IMR-90 (cell line): ENCODE results near the gene AHI1. TPM values are rescaled to one million over a fixed set of nuclear protein-coding genes. Genes with fewer than 3 reads are reported as not detected.

Experiments
- ATAC-seq: fragments of 200-7000 bp; cut with Tn5 transposase; 2 replicates; pipeline ENCODE4 v1.9.1; 2020; ENCODE audit warnings: low read depth, mild to moderate bottlenecking, moderate library complexity
- BruUV-seq: library from RNA; stranded (reverse); fragments of 400-500 nt; replicated peaks from 2 replicates; lab custom pipeline; 2021; lab: Mats Ljungman, UMichigan
- CTCF ChIA-PET: fragments of 300-600 bp; formaldehyde crosslinking; extraction: SDS; loops from one replicate; lab custom pipeline; 2021; ENCODE audit warnings: antibody characterized with exemption; lab: Yijun Ruan, JAX
- POLR2A ChIA-PET: fragments of 300-600 bp; sonication (Branson Sonifier 250); formaldehyde crosslinking; loops from one replicate; lab custom pipeline; 2022; ENCODE audit warnings: antibody characterized with exemption; ENCODE audit not compliant: unreplicated experiment; lab: Charles Lee
- DNase-seq: peaks from one replicate; pipeline ENCODE4 v3.0.0; 2013
- H2AFZ ChIP-seq: replicated peaks from 2 replicates; pipeline ENCODE3; 2013; ENCODE audit warnings: low read length, mild to moderate bottlenecking; ENCODE audit not compliant: poor library complexity
- H2AK5ac ChIP-seq: 2 replicates; pipeline ENCODE4 v1.6.1; 2013; ENCODE audit warnings: low read depth, low read length, inconsistent platforms
- H2AK9ac ChIP-seq: replicated peaks from 2 replicates; pipeline ENCODE3; 2013; ENCODE audit warnings: mild to moderate bottlenecking, low read depth, low read length, moderate library complexity; ENCODE audit not compliant: poor library complexity
- H2BK120ac ChIP-seq: 2 replicates; pipeline ENCODE4 v1.6.1; 2013; ENCODE audit warnings: low read depth, low read length, inconsistent platforms
- H2BK15ac ChIP-seq: 3 replicates; pipeline ENCODE4 v1.6.1; 2013; ENCODE audit warnings: low read depth, low read length, inconsistent platforms
- H2BK20ac ChIP-seq: 2 replicates; pipeline ENCODE4 v1.6.1; 2013; ENCODE audit warnings: low read depth, mild to moderate bottlenecking, inconsistent platforms, low read length, moderate library complexity
- H2BK5ac ChIP-seq: 2 replicates; pipeline ENCODE4 v1.6.1; 2013; ENCODE audit warnings: mild to moderate bottlenecking, low read depth, low read length, inconsistent platforms; ENCODE audit not compliant: poor library complexity, severe bottlenecking
- H3K14ac ChIP-seq: replicated peaks from 2 replicates; pipeline ENCODE4 v1.6.1; 2013; ENCODE audit warnings: low read depth, low read length, inconsistent platforms
- H3K18ac ChIP-seq: 2 replicates; pipeline ENCODE4 v1.6.1; 2013; ENCODE audit warnings: low read depth, low read length, control low read depth
- H3K23ac ChIP-seq: 2 replicates; pipeline ENCODE4 v1.6.1; 2013; ENCODE audit warnings: low read depth, low read length, inconsistent platforms
- H3K27ac ChIP-seq: 2 replicates; pipeline ENCODE4 v1.5.1; 2013; ENCODE audit warnings: mild to moderate bottlenecking, control low read depth, low read length; ENCODE audit not compliant: insufficient read depth
- H3K27me3 ChIP-seq: 2 replicates; pipeline ENCODE4 v1.6.1; 2013; ENCODE audit warnings: low read length; ENCODE audit not compliant: control insufficient read depth, insufficient read depth
- H3K36me3 ChIP-seq: 2 replicates; pipeline ENCODE4 v1.6.1; 2013; ENCODE audit warnings: low read length, mixed read lengths; ENCODE audit not compliant: control insufficient read depth, insufficient read depth
- H3K4ac ChIP-seq: 2 replicates; pipeline ENCODE4 v1.6.1; 2013; ENCODE audit warnings: low read depth, low read length, inconsistent platforms
- H3K4me1 ChIP-seq: 2 replicates; pipeline ENCODE4 v1.6.1; 2013; ENCODE audit warnings: low read length, mixed read lengths; ENCODE audit not compliant: control insufficient read depth, insufficient read depth
- H3K4me2 ChIP-seq: 2 replicates; pipeline ENCODE4 v1.6.1; 2013; ENCODE audit warnings: low read depth, mild to moderate bottlenecking, control low read depth, low read length, moderate library complexity
- H3K4me3 ChIP-seq: 2 replicates; pipeline ENCODE4 v1.5.1; 2013; ENCODE audit warnings: low read depth, mild to moderate bottlenecking, control low read depth, low read length, moderate library complexity; ENCODE audit not compliant: insufficient read depth
- H3K56ac ChIP-seq: 2 replicates; pipeline ENCODE4 v1.6.1; 2013; ENCODE audit warnings: low read length, inconsistent platforms; ENCODE audit not compliant: insufficient read depth; ENCODE audit errors: extremely low read depth
- H3K79me1 ChIP-seq, 2 experiments: 2 replicates each; pipeline ENCODE4 v1.6.1; 2013; ENCODE audit warnings: low read length in 2 of 2, inconsistent platforms in 1 of 2, low read depth in 1 of 2
- H3K9ac ChIP-seq: 2 replicates; pipeline ENCODE4 v1.6.1; 2013; ENCODE audit warnings: low read depth, low read length, control low read depth
- H3K9me1 ChIP-seq: 2 replicates; pipeline ENCODE4 v1.6.1; 2013; ENCODE audit warnings: low read length, inconsistent platforms; ENCODE audit not compliant: insufficient read depth
- H3K9me3 ChIP-seq: 2 replicates; pipeline ENCODE4 v1.6.1; 2013; ENCODE audit warnings: low read length; ENCODE audit not compliant: control insufficient read depth, insufficient read depth
- H4K20me1 ChIP-seq: 2 replicates; pipeline ENCODE4 v1.6.1; 2013; ENCODE audit warnings: low read length, inconsistent platforms; ENCODE audit not compliant: insufficient read depth
- H4K5ac ChIP-seq: 2 replicates; pipeline ENCODE4 v1.6.1; 2013; ENCODE audit warnings: mild to moderate bottlenecking, low read depth, low read length, control low read depth
- H4K8ac ChIP-seq, 2 experiments: 2 replicates each; pipeline ENCODE4 v1.6.1; 2013; ENCODE audit warnings: low read depth in 2 of 2, low read length in 2 of 2, control low read depth in 1 of 2, inconsistent platforms in 1 of 2
- H4K91ac ChIP-seq: 2 replicates; pipeline ENCODE4 v1.6.1; 2013; ENCODE audit warnings: low read depth, low read length, inconsistent platforms; ENCODE audit not compliant: insufficient read depth
- MXI1 ChIP-seq: IDR thresholded peaks from 2 replicates; pipeline ENCODE4 v1.6.1; 2012; ENCODE audit warnings: low read depth, mild to moderate bottlenecking, low read length, moderate library complexity, borderline replicate concordance
- NFE2L2 ChIP-seq: fragments of 150-350 bp; IDR thresholded peaks from 2 replicates; pipeline ENCODE4 v1.6.1; 2016; ENCODE audit warnings: low read depth, mild to moderate bottlenecking, low read length
- SMC3 ChIP-seq: fragments of 150-350 bp; IDR thresholded peaks from 2 replicates; pipeline ENCODE4 v1.6.1; 2016; ENCODE audit warnings: low read depth, mild to moderate bottlenecking, antibody characterized with exemption, low read length, moderate library complexity
- WGBS, 2 experiments: methylation state at CpG; one replicate each; pipeline versions ENCODE4 v1.1.5 to v1.1.7; 2013; ENCODE audit warnings: missing lambda C conversion rate in 2 of 2; ENCODE audit not compliant: insufficient read length in 1 of 2; ENCODE audit errors: extremely low coverage in 2 of 2; 5-methylcytosine and 5-hydroxymethylcytosine counted together
- dilution Hi-C: fragments of 300-500 bp; cut with HindIII; formaldehyde crosslinking; loops from one replicate; pipeline ENCODE4 v1.14.3; 2018; ENCODE audit warnings: low sequenced_read_pairs; ENCODE audit not compliant: unreplicated experiment
- in situ Hi-C: fragments of 300-500 bp; cut with MboI; formaldehyde crosslinking; loops from 3 replicates; pipeline ENCODE4 v1.14.3; 2019; ENCODE audit warnings: low sequenced_read_pairs, inconsistent platforms, mixed read lengths
- intact Hi-C: fragments of 100-400 bp; cut with micrococcal nuclease; formaldehyde crosslinking; loops from 2 replicates; pipeline ENCODE4 v1.10.0; 2022
- polyA plus RNA-seq, 3 experiments: library from polyadenylated mRNA; depleted of rRNA; stranded (reverse); fragments of >200 nt; gene quantifications; 2 replicates each; pipeline ENCODE4 v1.2.3, GENCODE V29; 2012; ENCODE audit warnings: low replicate concordance in 1 of 3
- total RNA-seq: library from RNA; depleted of rRNA; stranded (reverse); fragments of >200 nt; gene quantifications from 2 replicates; pipeline ENCODE4 v1.2.3, GENCODE V29; 2012

The AHI1 gene
- total and polyA plus RNA-seq, 2 of the 4 experiments (the other 2 are of a cell fraction) = 9.5 to 19.4 TPM

- ATAC-seq (no peak), DNase-seq (no peak)
- H2BK120ac ChIP-seq = no peak overlapping the region
- no peaks in the 10 kb centered on the region for H3K36me3 ChIP-seq
- no peak overlapping the region for H3K4me3 ChIP-seq
- dilution Hi-C loops = no loop called here
- no peak overlapping the region for H3K4me2 ChIP-seq
- no peaks in the 10 kb centered on the region for H4K20me1 ChIP-seq
- no peak overlapping the region for H2AK9ac ChIP-seq
- H2BK20ac ChIP-seq = no peak overlapping the region
- no peak overlapping the region for H4K8ac ChIP-seq
- no peak overlapping the region for H3K18ac ChIP-seq
- no peak overlapping the region for H3K56ac ChIP-seq
- no peak overlapping the region for H3K27ac ChIP-seq
- intact Hi-C loops = no loop called here
- H2BK5ac ChIP-seq = no peak overlapping the region
- no peak for TF ChIP-seq MXI1
- no peak for TF ChIP-seq SMC3
- no peak for TF ChIP-seq NFE2L2
- WGBS, 2 experiments = no CpG with 5 or more reads among the region's 5 CpGs
- H3K9ac ChIP-seq = no peak overlapping the region
- H3K9me3 ChIP-seq = no peaks in the 10 kb centered on the region
- no peaks in the 10 kb centered on the region for H3K4me1 ChIP-seq
- no peak overlapping the region for H2BK15ac ChIP-seq
- no peak overlapping the region for H4K5ac ChIP-seq
- no peak overlapping the region for H2AFZ ChIP-seq
- no peak overlapping the region for H4K91ac ChIP-seq
- H3K79me1 ChIP-seq = no peaks in the 10 kb centered on the region
- in situ Hi-C loops = no loop called here
- peaks cover 9% of the 10 kb centered on the region for H3K27me3 ChIP-seq
- POLR2A ChIA-PET = no interaction called here
- no peak overlapping the region for H2AK5ac ChIP-seq
- BruUV-seq = no TSS peak
- no peak overlapping the region for H3K23ac ChIP-seq
- CTCF ChIA-PET = interaction anchor here (0.6 kb wide), 1 partner anchor 81 kb away, joined by 3 read pairs; no protein-coding TSS in a partner anchor
- no peak overlapping the region for H3K4ac ChIP-seq
- H3K9me1 ChIP-seq = no peaks in the 10 kb centered on the region
- H3K14ac ChIP-seq = no peak overlapping the region
Observed at GRCh38 chr6:135240711-135241110, 256.8 kb downstream of the AHI1 start.
